Testis (tissue), 3 donors: ENCODE results near the gene POLR3A. TPM values are rescaled to one million over a fixed set of nuclear protein-coding genes. Genes with fewer than 3 reads are reported as not detected.

Experiments
- DNase-seq: peaks from one replicate; pipeline ENCODE4 v3.0.0-alpha.2; 2019
- H3K27ac ChIP-seq, 2 donors: fragments of 200-600 bp; sonication (generic); one replicate each; pipeline ENCODE4 v1.5.1; 2019
- H3K27me3 ChIP-seq: fragments of 200-600 bp; sonication (generic); one replicate; pipeline ENCODE4 v1.5.1; 2019
- H3K36me3 ChIP-seq: fragments of 200-600 bp; sonication (generic); one replicate; pipeline ENCODE4 v1.5.1; 2017; ENCODE audit warnings: low read depth; ENCODE audit errors: missing control alignments
- H3K4me1 ChIP-seq: fragments of 200-600 bp; sonication (generic); one replicate; pipeline ENCODE4 v1.5.1; 2019
- H3K4me3 ChIP-seq, 2 donors: fragments of 200-600 bp; sonication (generic); one replicate each; pipeline ENCODE4 v1.5.1; 2017 to 2019
- H3K9me3 ChIP-seq: fragments of 200-600 bp; sonication (generic); one replicate; pipeline ENCODE4 v1.5.1; 2017
- CTCF ChIP-seq, 3 experiments: fragments of 450-650 bp in 2 of 3; fragments of 200-600 bp in 1 of 3; sonication (generic) in 1 of 3; IDR thresholded peaks; one replicate each; pipeline ENCODE4 v1.5.1; 2016 to 2019; ENCODE audit warnings: antibody characterized with exemption in 3 of 3, mild to moderate bottlenecking in 2 of 3, moderate library complexity in 1 of 3
- POLR2A ChIP-seq: fragments of 450-650 bp; IDR thresholded peaks from one replicate; pipeline ENCODE4 v1.6.1; 2017; ENCODE audit warnings: antibody characterized with exemption, mild to moderate bottlenecking, moderate library complexity
- WGBS, 2 donors: methylation state at CpG; one replicate each; pipeline ENCODE4 v1.1.5; 2018; 5-methylcytosine and 5-hydroxymethylcytosine counted together
- intact Hi-C: fragments of 100-400 bp; cut with DNase I; formaldehyde crosslinking; loops from one replicate; pipeline ENCODE4 v1.15.1; 2023; ENCODE audit warnings: low total_unique reads
- polyA plus RNA-seq: library from polyadenylated mRNA; stranded (reverse); fragments of 350-450 nt; fragmentation: Illumina TruSeq; extraction: RNeasy Lipid Tissue Mini Kit (QIAGEN cat#74804); gene quantifications from one replicate; pipeline ENCODE4 v1.2.3, GENCODE V29; 2014; ENCODE audit warnings: low read depth, low replicate concordance; ENCODE audit not compliant: insufficient read depth
- total RNA-seq, 2 donors: library from RNA; depleted of rRNA; stranded (reverse); fragments of >200 nt; gene quantifications; one replicate each; pipeline ENCODE4 v1.2.3, GENCODE V29; 2016

The POLR3A gene
- total and polyA plus RNA-seq, 3 donors from 2014 or later, result 16.1 to 23.0 (median 20.9) TPM

GRCh38 chr10:77944519-77944918 is 84.8 kb downstream of the POLR3A start:
- H3K27me3 ChIP-seq, result no peaks in the 10 kb centered on the region
- intact Hi-C loops, result no loop called here
- no peak overlapping the region for H3K4me3 ChIP-seq
- WGBS, 2 donors, result 67 to 84% methylated on average over 4 of the region's 4 CpGs
- TF ChIP-seq CTCF (IDR thresholded peaks at IDR 0.05), result no peak
- no peak for TF ChIP-seq POLR2A
- H3K9me3 ChIP-seq, result no peaks in the 10 kb centered on the region
- H3K4me1 ChIP-seq, result peaks cover 6% of the 10 kb centered on the region
- no peaks in the 10 kb centered on the region for H3K36me3 ChIP-seq
- no peak overlapping the region for H3K27ac ChIP-seq
- DNase-seq, result no peak

- H3K27me3 ChIP-seq, result no peaks in the 10 kb centered on the region
- H3K4me3 ChIP-seq, result no peak overlapping the region
- no peak overlapping the region for H3K27ac ChIP-seq
- TF ChIP-seq CTCF (IDR thresholded peaks at IDR 0.05) (no peak), POLR2A (no peak)
- H3K9me3 ChIP-seq, result no peaks in the 10 kb centered on the region
- no peaks in the 10 kb centered on the region for H3K36me3 ChIP-seq
- intact Hi-C loops, result no loop called here
- no peak for DNase-seq
- peaks cover 13% of the 10 kb centered on the region for H3K4me1 ChIP-seq
- 77 to 78% methylated on average over 8 of the region's 8 CpGs for WGBS, 2 donors
Observed at GRCh38 chr10:77943121-77943901, 86.0 kb downstream of the POLR3A start.

- intact Hi-C loops, result no loop called here
- H3K27me3 ChIP-seq, result no peaks in the 10 kb centered on the region
- DNase-seq, result no peak
- no peaks in the 10 kb centered on the region for H3K36me3 ChIP-seq
- no peaks in the 10 kb centered on the region for H3K9me3 ChIP-seq
- TF ChIP-seq CTCF (IDR thresholded peaks at IDR 0.05) (no peak), POLR2A (no peak)
- no peak overlapping the region for H3K27ac ChIP-seq
- H3K4me1 ChIP-seq, result peaks cover 13% of the 10 kb centered on the region
- WGBS, 2 donors, result 88 to 91% methylated on average over 6 of the region's 6 CpGs
- H3K4me3 ChIP-seq, result no peak overlapping the region
Observed at GRCh38 chr10:77941790-77942189, 87.5 kb downstream of the POLR3A start.

- Histone ChIP-seq H3K27me3 (no peaks in the 10 kb centered on the region), H3K9me3 (no peaks in the 10 kb centered on the region), H3K4me3 (no peak overlapping the region), H3K4me1 (peaks cover 13% of the 10 kb centered on the region), H3K27ac (no peak overlapping the region), H3K36me3 (no peaks in the 10 kb centered on the region)
- TF ChIP-seq POLR2A (no peak), CTCF (IDR thresholded peaks at IDR 0.05) (no peak)
- WGBS, 2 donors, result 70 to 81% methylated on average over 3 of the region's 3 CpGs
- intact Hi-C loops, result no loop called here
- no peak for DNase-seq
Observed at GRCh38 chr10:77940627-77941026, 88.7 kb downstream of the POLR3A start.

- TF ChIP-seq POLR2A, result no peak
- no peak for TF ChIP-seq CTCF (IDR thresholded peaks at IDR 0.05)
- intact Hi-C loops, result no loop called here
- H3K27ac ChIP-seq, result no peak overlapping the region
- H3K27me3 ChIP-seq, result no peaks in the 10 kb centered on the region
- H3K4me1 ChIP-seq, result peaks cover 17% of the 10 kb centered on the region
- no peak overlapping the region for H3K4me3 ChIP-seq
- no peaks in the 10 kb centered on the region for H3K36me3 ChIP-seq
- H3K9me3 ChIP-seq, result no peaks in the 10 kb centered on the region
- 89 to 96% methylated on average over 2 of the region's 2 CpGs for WGBS, 2 donors
- DNase-seq, result no peak
Observed at GRCh38 chr10:77940225-77940624, 89.1 kb downstream of the POLR3A start.
